ENCODE results near the gene IGFBPL1. TPM values are rescaled to one million over a fixed set of nuclear protein-coding genes. Genes with fewer than 3 reads are reported as not detected.

The IGFBPL1 gene
- polyA plus RNA-seq, 4 donors: 0.95 to 3.1 TPM; not detected in 2

DNA sequence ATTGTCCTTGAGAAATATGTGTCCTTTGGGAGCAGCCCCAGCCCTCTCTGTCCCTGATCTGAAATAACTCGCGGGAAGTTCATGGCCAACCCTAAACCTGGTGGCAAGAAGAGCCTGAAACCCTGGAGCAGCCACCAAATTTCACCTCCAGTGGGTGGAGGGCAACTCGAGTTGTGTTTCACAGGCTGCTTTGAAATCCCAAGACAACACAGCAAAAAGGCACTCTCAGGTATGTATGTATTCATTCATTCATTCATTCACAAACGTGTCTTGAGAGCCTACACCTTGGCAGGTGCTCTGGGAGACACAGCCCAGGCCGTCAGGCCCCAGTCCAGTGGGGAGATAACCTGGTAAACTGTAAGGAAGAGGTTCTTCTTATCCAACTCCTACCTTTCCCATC is 67.4 kb downstream of the IGFBPL1 start:
- H3K9me3 ChIP-seq (ENCODE audit: control insufficient read depth in 2 of 2, insufficient read depth in 1 of 2, low read depth in 1 of 2, low read length in 1 of 2): no peaks in the 10 kb centered on the region

More for the DNA sequence above, 67.4 kb downstream of the IGFBPL1 start:
- Histone ChIP-seq H3K4me3 (ENCODE audit: low read depth in 1 of 3, low read length in 3 of 3) (no peak overlapping the region), H3K27ac (ENCODE audit: low read depth in 1 of 3, low read length in 2 of 3) (no peak overlapping the region), H3K36me3 (ENCODE audit: control insufficient read depth in 3 of 3, insufficient read depth in 2 of 3, low read depth in 1 of 3, low read length in 3 of 3) (no peaks in the 10 kb centered on the region), H3K4me1 (ENCODE audit: control insufficient read depth in 3 of 3, insufficient read depth in 2 of 3, low read depth in 1 of 3, low read length in 2 of 3) (peaks cover 0 to 21% (median 0%) of the 10 kb centered on the region in 3 donors), H3K27me3 (ENCODE audit: control insufficient read depth in 3 of 3, insufficient read depth in 3 of 3, low read length in 3 of 3) (no peaks in the 10 kb centered on the region)
- WGBS, 3 donors: 67 to 72% (median 71%) methylated on average over 5 of the region's 5 CpGs
- FAIRE-seq (no peak), DNase-seq (no peak)

Other genes with a start within 250 kb of the IGFBPL1 start
- 100 to 1,000 TPM in 1 of 4 donors, 10 to 100 TPM in 1, 1 to 10 TPM in 2; 4.2 to 153 (median 33.8) TPM for gene ALDH1B1, start 31.8 kb downstream of the IGFBPL1 start, polyA plus RNA-seq
- gene ANKRD18A, start 196.1 kb upstream of the IGFBPL1 start, polyA plus RNA-seq: 1 to 10 TPM in 1 of 4 donors, under 1 TPM in 3; 0.27 to 1.2 (median 0.53) TPM

Data from small intestine (tissue), 7 donors.